K562 (cell line): Measurements from ENCODE around the gene GARIN5B. TPM values are rescaled to one million over a fixed set of nuclear protein-coding genes. Genes with fewer than 3 reads are reported as not detected.

ENCODE experiments used
- BHLHE40 ChIP-seq: IDR thresholded peaks from 2 replicates; pipeline ENCODE4 v1.6.1; 2011; ENCODE audit warnings: low read length, improper control_type of control experiment
- CSDE1 ChIP-seq, 2 experiments: fragments of 450-650 bp; IDR thresholded peaks; 2 replicates each; pipeline ENCODE4 v1.6.1; 2016; ENCODE audit warnings: mild to moderate bottlenecking in 1 of 2
- EGR1 ChIP-seq: fragments of 450-650 bp; conservative IDR thresholded peaks from 2 replicates; pipeline ENCODE4 v1.6.1; 2017; ENCODE audit warnings: mild to moderate bottlenecking
- HMG20A ChIP-seq: fragments of 450-650 bp; formaldehyde crosslinking; conservative IDR thresholded peaks from 2 replicates; pipeline ENCODE4 v1.4.0; 2020; ENCODE audit warnings: mild to moderate bottlenecking, mixed read lengths
- ILK ChIP-seq: fragments of 450-650 bp; IDR thresholded peaks from 2 replicates; pipeline ENCODE4 v1.6.1; 2016; ENCODE audit warnings: missing genetic modification characterization, low read depth, mild to moderate bottlenecking, missing compliant biosample characterization, moderate library complexity, borderline replicate concordance
- MTF1 ChIP-seq: fragments of 250-450 bp; sonication (Bioruptor Pico); IDR thresholded peaks from 2 replicates; pipeline ENCODE4 v1.9.0; 2021; ENCODE audit warnings: moderate library complexity, mild to moderate bottlenecking, inconsistent platforms, borderline replicate concordance
- PML ChIP-seq: IDR thresholded peaks from 2 replicates; pipeline ENCODE4 v1.6.1; 2012; ENCODE audit warnings: low read length, inconsistent platforms
- XRCC5 ChIP-seq: fragments of 200-400 bp; formaldehyde crosslinking; IDR thresholded peaks from 2 replicates; pipeline ENCODE4 v1.6.1; 2017; ENCODE audit warnings: low read depth, mild to moderate bottlenecking, low read length
- polyA plus RNA-seq, 8 experiments: library from polyadenylated mRNA; depleted of rRNA in 4 of 8; stranded (reverse) in 5 of 8; unstranded in 3 of 8; fragments of >200 nt; fragmentation: Nextera tagmentation in 2 of 8; fragmentation: Illumina TruSeq in 1 of 8; extraction: Ambion mirVana in 2 of 8; extraction: Trizol in 1 of 8; gene quantifications; 2 replicates each; pipeline versions ENCODE4 v1.2.1 to v1.2.3, GENCODE V29; 2011 to 2014; ENCODE audit warnings: inconsistent platforms in 1 of 8, missing spikeins in 1 of 8
- total RNA-seq, 7 experiments: library from RNA; depleted of rRNA in 6 of 7; stranded (reverse); fragments of >200 nt in 6 of 7; fragmentation: Illumina TruSeq in 2 of 7; extraction: Trizol in 2 of 7; gene quantifications; 2 replicates each; pipeline versions ENCODE4 v1.2.1 to v1.2.3, GENCODE V29; 2011 to 2021; ENCODE audit warnings: low replicate concordance in 1 of 7
- TF ChIP-seq, protein P1 (sequence below): sonication (generic); formaldehyde crosslinking; IDR thresholded peaks from 2 replicates; pipeline ENCODE4 v1.8.1; 2023; ENCODE audit warnings: mild to moderate bottlenecking, missing genetic modification reagents
- TF ChIP-seq, protein P2 (sequence below): fragments of 450-650 bp; IDR thresholded peaks from 2 replicates; pipeline ENCODE4 v1.6.1; 2016; ENCODE audit warnings: antibody characterized with exemption
- TF ChIP-seq, protein P3 (sequence below): fragments of 250-450 bp; sonication (Bioruptor Pico); IDR thresholded peaks from 2 replicates; pipeline ENCODE4 v1.5.0; 2020; ENCODE audit warnings: mild to moderate bottlenecking, borderline replicate concordance
- TF ChIP-seq, protein P4 (sequence below): sonication (generic); formaldehyde crosslinking; IDR thresholded peaks from 2 replicates; pipeline ENCODE4 v1.8.0; 2022; ENCODE audit warnings: missing genetic modification reagents, mild to moderate bottlenecking, borderline replicate concordance
- TF ChIP-seq, protein P5 (sequence below): fragments of 450-650 bp; formaldehyde crosslinking; conservative IDR thresholded peaks from 2 replicates; pipeline ENCODE4 v1.4.0; 2022; ENCODE audit warnings: mild to moderate bottlenecking, missing genetic modification characterization
- TF ChIP-seq, protein P6 (sequence below): fragments of 450-650 bp; IDR thresholded peaks from 2 replicates; pipeline ENCODE4 v1.6.1; 2018; ENCODE audit warnings: mild to moderate bottlenecking, low read depth; ENCODE audit not compliant: partially characterized antibody
- TF ChIP-seq, protein P7 (sequence below): conservative IDR thresholded peaks from 2 replicates; pipeline ENCODE4 v1.6.1; 2011; ENCODE audit warnings: low read depth, mild to moderate bottlenecking, low read length; ENCODE audit not compliant: control insufficient read depth

GARIN5B gene
- total and polyA plus RNA-seq, 9 of the 15 experiments (the other 6 are each of a cell fraction or from before 2014, with no cell fraction given): not detected

DNA sequence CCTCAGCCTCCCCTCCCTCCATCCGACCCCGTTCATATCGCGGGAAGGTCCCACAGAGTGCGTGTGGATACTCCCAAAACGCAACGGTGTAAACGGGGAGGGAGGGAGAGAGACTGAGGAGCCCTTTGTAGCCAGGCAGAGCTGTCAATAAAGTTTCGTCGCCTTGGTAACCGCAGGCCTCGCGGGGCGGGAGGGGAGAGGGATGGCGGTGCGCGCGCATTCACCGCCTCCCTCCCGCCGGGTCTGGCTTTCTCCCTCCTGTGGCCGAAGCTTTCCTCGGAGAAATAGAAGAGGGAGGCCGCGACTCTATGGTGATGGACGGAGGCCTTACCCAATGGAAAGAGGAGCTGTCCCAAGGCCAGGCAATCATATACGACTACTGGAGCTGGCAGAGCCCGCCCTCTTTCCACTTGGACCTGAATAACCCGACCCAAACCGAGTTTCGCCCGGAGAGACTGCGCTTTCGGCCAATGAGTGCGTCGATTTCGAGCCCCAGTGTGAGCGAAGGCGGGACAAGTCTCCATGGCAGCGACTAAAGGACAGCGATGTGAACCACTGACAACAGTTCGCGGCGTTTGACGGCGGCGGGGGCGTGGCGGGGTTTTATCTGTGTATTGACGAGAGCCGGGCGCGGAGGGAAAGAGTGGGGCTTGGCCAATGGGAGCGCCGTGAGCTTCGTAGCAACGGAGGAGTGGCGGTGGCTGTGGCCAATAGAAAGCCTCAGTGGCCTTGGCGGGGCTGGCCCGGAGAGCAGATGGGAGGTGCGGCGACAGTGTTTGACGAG is 23.8 kb downstream of the GARIN5B start, which contains the start of gene KMT5C (continued):
- TF ChIP-seq XRCC5: 0 out of 2 replicates have a peak, but pooled peaks have one; percentile 63
- TF ChIP-seq EGR1: peak; percentile 90
- TF ChIP-seq, protein P1, sequence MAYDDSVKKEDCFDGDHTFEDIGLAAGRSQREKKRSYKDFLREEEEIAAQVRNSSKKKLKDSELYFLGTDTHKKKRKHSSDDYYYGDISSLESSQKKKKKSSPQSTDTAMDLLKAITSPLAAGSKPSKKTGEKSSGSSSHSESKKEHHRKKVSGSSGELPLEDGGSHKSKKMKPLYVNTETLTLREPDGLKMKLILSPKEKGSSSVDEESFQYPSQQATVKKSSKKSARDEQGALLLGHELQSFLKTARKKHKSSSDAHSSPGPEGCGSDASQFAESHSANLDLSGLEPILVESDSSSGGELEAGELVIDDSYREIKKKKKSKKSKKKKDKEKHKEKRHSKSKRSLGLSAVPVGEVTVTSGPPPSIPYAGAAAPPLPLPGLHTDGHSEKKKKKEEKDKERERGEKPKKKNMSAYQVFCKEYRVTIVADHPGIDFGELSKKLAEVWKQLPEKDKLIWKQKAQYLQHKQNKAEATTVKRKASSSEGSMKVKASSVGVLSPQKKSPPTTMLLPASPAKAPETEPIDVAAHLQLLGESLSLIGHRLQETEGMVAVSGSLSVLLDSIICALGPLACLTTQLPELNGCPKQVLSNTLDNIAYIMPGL (CRISPR knock-in tag): no peak
- TF ChIP-seq, protein P2, sequence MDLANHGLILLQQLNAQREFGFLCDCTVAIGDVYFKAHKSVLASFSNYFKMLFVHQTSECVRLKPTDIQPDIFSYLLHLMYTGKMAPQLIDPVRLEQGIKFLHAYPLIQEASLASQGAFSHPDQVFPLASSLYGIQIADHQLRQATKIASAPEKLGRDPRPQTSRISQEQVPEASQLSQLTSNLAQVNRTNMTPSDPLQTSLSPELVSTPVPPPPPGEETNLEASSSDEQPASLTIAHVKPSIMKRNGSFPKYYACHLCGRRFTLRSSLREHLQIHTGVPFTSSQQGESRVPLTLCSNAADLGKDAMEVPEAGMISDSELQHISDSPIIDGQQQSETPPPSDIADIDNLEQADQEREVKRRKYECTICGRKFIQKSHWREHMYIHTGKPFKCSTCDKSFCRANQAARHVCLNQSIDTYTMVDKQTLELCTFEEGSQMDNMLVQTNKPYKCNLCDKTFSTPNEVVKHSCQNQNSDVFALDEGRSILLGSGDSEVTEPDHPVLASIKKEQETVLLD: no peak
- TF ChIP-seq PML: no peak
- no peak for TF ChIP-seq ILK (tag)
- TF ChIP-seq, protein P3, sequence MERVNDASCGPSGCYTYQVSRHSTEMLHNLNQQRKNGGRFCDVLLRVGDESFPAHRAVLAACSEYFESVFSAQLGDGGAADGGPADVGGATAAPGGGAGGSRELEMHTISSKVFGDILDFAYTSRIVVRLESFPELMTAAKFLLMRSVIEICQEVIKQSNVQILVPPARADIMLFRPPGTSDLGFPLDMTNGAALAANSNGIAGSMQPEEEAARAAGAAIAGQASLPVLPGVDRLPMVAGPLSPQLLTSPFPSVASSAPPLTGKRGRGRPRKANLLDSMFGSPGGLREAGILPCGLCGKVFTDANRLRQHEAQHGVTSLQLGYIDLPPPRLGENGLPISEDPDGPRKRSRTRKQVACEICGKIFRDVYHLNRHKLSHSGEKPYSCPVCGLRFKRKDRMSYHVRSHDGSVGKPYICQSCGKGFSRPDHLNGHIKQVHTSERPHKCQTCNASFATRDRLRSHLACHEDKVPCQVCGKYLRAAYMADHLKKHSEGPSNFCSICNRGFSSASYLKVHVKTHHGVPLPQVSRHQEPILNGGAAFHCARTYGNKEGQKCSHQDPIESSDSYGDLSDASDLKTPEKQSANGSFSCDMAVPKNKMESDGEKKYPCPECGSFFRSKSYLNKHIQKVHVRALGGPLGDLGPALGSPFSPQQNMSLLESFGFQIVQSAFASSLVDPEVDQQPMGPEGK (CRISPR knock-in tag): no peak
- TF ChIP-seq, protein P4, sequence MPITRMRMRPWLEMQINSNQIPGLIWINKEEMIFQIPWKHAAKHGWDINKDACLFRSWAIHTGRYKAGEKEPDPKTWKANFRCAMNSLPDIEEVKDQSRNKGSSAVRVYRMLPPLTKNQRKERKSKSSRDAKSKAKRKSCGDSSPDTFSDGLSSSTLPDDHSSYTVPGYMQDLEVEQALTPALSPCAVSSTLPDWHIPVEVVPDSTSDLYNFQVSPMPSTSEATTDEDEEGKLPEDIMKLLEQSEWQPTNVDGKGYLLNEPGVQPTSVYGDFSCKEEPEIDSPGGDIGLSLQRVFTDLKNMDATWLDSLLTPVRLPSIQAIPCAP (CRISPR knock-in tag): no peak
- TF ChIP-seq, protein P5, sequence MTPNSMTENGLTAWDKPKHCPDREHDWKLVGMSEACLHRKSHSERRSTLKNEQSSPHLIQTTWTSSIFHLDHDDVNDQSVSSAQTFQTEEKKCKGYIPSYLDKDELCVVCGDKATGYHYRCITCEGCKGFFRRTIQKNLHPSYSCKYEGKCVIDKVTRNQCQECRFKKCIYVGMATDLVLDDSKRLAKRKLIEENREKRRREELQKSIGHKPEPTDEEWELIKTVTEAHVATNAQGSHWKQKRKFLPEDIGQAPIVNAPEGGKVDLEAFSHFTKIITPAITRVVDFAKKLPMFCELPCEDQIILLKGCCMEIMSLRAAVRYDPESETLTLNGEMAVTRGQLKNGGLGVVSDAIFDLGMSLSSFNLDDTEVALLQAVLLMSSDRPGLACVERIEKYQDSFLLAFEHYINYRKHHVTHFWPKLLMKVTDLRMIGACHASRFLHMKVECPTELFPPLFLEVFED: no peak
- no peak for TF ChIP-seq HMG20A (CRISPR knock-in tag)
- TF ChIP-seq, protein P6, sequence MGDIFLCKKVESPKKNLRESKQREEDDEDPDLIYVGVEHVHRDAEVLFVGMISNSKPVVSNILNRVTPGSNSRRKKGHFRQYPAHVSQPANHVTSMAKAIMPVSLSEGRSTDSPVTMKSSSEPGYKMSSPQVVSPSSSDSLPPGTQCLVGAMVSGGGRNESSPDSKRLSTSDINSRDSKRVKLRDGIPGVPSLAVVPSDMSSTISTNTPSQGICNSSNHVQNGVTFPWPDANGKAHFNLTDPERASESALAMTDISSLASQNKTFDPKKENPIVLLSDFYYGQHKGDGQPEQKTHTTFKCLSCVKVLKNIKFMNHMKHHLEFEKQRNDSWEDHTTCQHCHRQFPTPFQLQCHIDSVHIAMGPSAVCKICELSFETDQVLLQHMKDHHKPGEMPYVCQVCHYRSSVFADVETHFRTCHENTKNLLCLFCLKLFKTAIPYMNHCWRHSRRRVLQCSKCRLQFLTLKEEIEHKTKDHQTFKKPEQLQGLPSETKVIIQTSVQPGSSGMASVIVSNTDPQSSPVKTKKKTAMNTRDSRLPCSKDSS: no peak
- no peak for TF ChIP-seq MTF1 (CRISPR knock-in tag)
- TF ChIP-seq, protein P7, sequence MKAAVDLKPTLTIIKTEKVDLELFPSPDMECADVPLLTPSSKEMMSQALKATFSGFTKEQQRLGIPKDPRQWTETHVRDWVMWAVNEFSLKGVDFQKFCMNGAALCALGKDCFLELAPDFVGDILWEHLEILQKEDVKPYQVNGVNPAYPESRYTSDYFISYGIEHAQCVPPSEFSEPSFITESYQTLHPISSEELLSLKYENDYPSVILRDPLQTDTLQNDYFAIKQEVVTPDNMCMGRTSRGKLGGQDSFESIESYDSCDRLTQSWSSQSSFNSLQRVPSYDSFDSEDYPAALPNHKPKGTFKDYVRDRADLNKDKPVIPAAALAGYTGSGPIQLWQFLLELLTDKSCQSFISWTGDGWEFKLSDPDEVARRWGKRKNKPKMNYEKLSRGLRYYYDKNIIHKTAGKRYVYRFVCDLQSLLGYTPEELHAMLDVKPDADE: peak; percentile 48; the same call in 1 of the 2 replicates
- no peak for TF ChIP-seq BHLHE40
- peak in 1 of 2 experiments; percentile 90; a peak in 2 of 4 replicates for TF ChIP-seq CSDE1 (IDR thresholded peaks at IDR 0.05)
